DMS 273 treated with DMSO at 0.1 percent for 48 hours (cell line): Measurements from ENCODE around the gene SLC4A1AP.
"Not testable (repeated sequence)": the region's sequence is repeated elsewhere in the genome, so short reads cannot be mapped to it uniquely, and the experiment has no call there.

ENCODE experiments used
- DNase-seq: peaks from one replicate; lab custom pipeline; 2025; lab: John Stamatoyannopoulos, UW

Gene SLC4A1AP

GRCh38 chr2:27663285-27664153 is at the start of gene SLC4A1AP, which contains the start of gene SUPT7L:
Gene SLC4A1AP (plus strand): TSS chr2:27663889. CDS start chr2:27663915, 26 bp downstream.
Gene SUPT7L (minus strand): TSS chr2:27663614. CDS start chr2:27662192, 1,422 bp downstream.
- DNase-seq: peak; percentile 61

- DNase-seq: no peak
Observed at GRCh38 chr2:27613985-27614384, 49.7 kb upstream of the SLC4A1AP start.

- DNase-seq: peak; percentile 8
Observed at GRCh38 chr2:27615316-27615715, 48.4 kb upstream of the SLC4A1AP start.

GRCh38 chr2:27621524-27621923 is 42.2 kb upstream of the SLC4A1AP start:
- DNase-seq: no peak

GRCh38 chr2:27622921-27623384 is 40.7 kb upstream of the SLC4A1AP start:
- no peak for DNase-seq

GRCh38 chr2:27624943-27625342 is 38.7 kb upstream of the SLC4A1AP start:
- no peak for DNase-seq

GRCh38 chr2:27626323-27626722 is 37.4 kb upstream of the SLC4A1AP start:
- not testable (repeated sequence) for DNase-seq

- not testable (repeated sequence) for DNase-seq
Observed at GRCh38 chr2:27626921-27627320, 36.8 kb upstream of the SLC4A1AP start.

GRCh38 chr2:27627963-27628766 is 35.5 kb upstream of the SLC4A1AP start:
- DNase-seq: no peak

GRCh38 chr2:27628767-27629709 is 34.7 kb upstream of the SLC4A1AP start, which contains the start of the genes CCDC121 and GPN1:
Gene CCDC121 (minus strand): TSS chr2:27629012. CDS start chr2:27627799, 1,213 bp downstream.
Gene GPN1 (plus strand): TSS chr2:27629050. CDS start chr2:27629059, 9 bp downstream.
- DNase-seq: peak; percentile 69

- DNase-seq: not testable (repeated sequence)
Observed at GRCh38 chr2:27630257-27630656, 33.4 kb upstream of the SLC4A1AP start.

GRCh38 chr2:27634291-27634690 is 29.4 kb upstream of the SLC4A1AP start:
- DNase-seq: no peak

GRCh38 chr2:27636766-27637165 is 26.9 kb upstream of the SLC4A1AP start:
- DNase-seq: no peak

GRCh38 chr2:27638037-27638637 is 25.6 kb upstream of the SLC4A1AP start:
- DNase-seq: no peak

- no peak for DNase-seq
Observed at GRCh38 chr2:27638709-27639108, 25.0 kb upstream of the SLC4A1AP start.

GRCh38 chr2:27640722-27641245 is 22.9 kb upstream of the SLC4A1AP start:
- DNase-seq: no peak

GRCh38 chr2:27645197-27645596 is 18.5 kb upstream of the SLC4A1AP start:
- no peak for DNase-seq

GRCh38 chr2:27647289-27647688 is 16.4 kb upstream of the SLC4A1AP start:
- no peak for DNase-seq

GRCh38 chr2:27647737-27648136 is 16.0 kb upstream of the SLC4A1AP start:
- no peak for DNase-seq

- peak; percentile 28 for DNase-seq
Observed at GRCh38 chr2:27651056-27651455, 12.6 kb upstream of the SLC4A1AP start.

GRCh38 chr2:27652341-27652740 is 11.3 kb upstream of the SLC4A1AP start:
- no peak for DNase-seq
